Sigmoid colon (tissue), 7 donors: Measurements from ENCODE around the gene RABGAP1L. TPM values are rescaled to one million over a fixed set of nuclear protein-coding genes. Genes with fewer than 3 reads are reported as not detected.
"Not testable (repeated sequence)": the region's sequence is repeated elsewhere in the genome, so short reads cannot be mapped to it uniquely, and the experiment has no call there.

ENCODE experiments used
- DNase-seq: peaks from one replicate; pipeline ENCODE4 v3.0.0-alpha.2; 2019
- H3K27ac ChIP-seq, 4 donors: fragments of 200-600 bp; sonication (generic); one replicate each; pipeline ENCODE4 v1.5.1; 2016 to 2019; ENCODE audit warnings: mild to moderate bottlenecking in 1 of 4
- H3K27me3 ChIP-seq, 3 donors: fragments of 200-600 bp; sonication (generic); one replicate each; pipeline ENCODE4 v1.5.1; 2019; ENCODE audit warnings: mild to moderate bottlenecking in 1 of 3
- H3K36me3 ChIP-seq, 4 donors: fragments of 200-600 bp; sonication (generic); one replicate each; pipeline ENCODE4 v1.5.1; 2016 to 2019
- H3K4me1 ChIP-seq, 4 donors: fragments of 200-600 bp; sonication (generic); one replicate each; pipeline ENCODE4 v1.5.1; 2017 to 2019
- H3K4me3 ChIP-seq, 4 donors: fragments of 200-600 bp; sonication (generic); one replicate each; pipeline ENCODE4 v1.5.1; 2017 to 2019; ENCODE audit warnings: mild to moderate bottlenecking in 2 of 4, moderate library complexity in 1 of 4
- H3K9me3 ChIP-seq, 4 donors: fragments of 200-600 bp in 3 of 4; sonication (generic) in 3 of 4; one replicate each; pipeline versions ENCODE4 v1.5.1 to v1.6.1; 2013 to 2019
- EP300 ChIP-seq, 4 donors: sonication (generic); formaldehyde crosslinking; IDR thresholded peaks; one replicate each; pipeline ENCODE4 v1.6.1; 2017; ENCODE audit warnings: antibody characterized with exemption in 4 of 4
- POLR2A ChIP-seq, 2 donors: fragments of 450-650 bp; IDR thresholded peaks; one replicate each; pipeline ENCODE4 v1.6.1; 2016; ENCODE audit warnings: antibody characterized with exemption in 2 of 2, mild to moderate bottlenecking in 2 of 2, moderate library complexity in 2 of 2
- POLR2AphosphoS5 ChIP-seq, 4 donors: sonication (generic); formaldehyde crosslinking; IDR thresholded peaks; one replicate each; pipeline ENCODE4 v1.6.1; 2017; ENCODE audit warnings: antibody characterized with exemption in 4 of 4
- WGBS, 2 donors: extraction: QIAGEN DNeasy Blood & Tissue Kit; methylation state at CpG; one replicate each; pipeline ENCODE4 v1.1.7; 2013; 5-methylcytosine and 5-hydroxymethylcytosine counted together
- intact Hi-C: fragments of 100-400 bp; cut with DNase I; formaldehyde crosslinking; loops from one replicate; pipeline ENCODE4 v1.15.1; 2023
- polyA plus RNA-seq, 3 donors: library from polyadenylated mRNA; stranded (reverse); fragments of 200-250 nt; gene quantifications; one replicate each; pipeline ENCODE4 v1.2.3, GENCODE V29; 2013
- total RNA-seq, 4 donors: library from RNA; depleted of rRNA; stranded (reverse); fragments of >200 nt; gene quantifications; one replicate each; pipeline ENCODE4 v1.1.0, GENCODE V29; 2016
- TF ChIP-seq, protein P1 (sequence below), 4 experiments: fragments of 450-650 bp in 3 of 4; fragments of 200-600 bp in 1 of 4; IDR thresholded peaks; one replicate each; pipeline ENCODE4 v1.5.1; 2016 to 2019; ENCODE audit warnings: antibody characterized with exemption in 4 of 4, mild to moderate bottlenecking in 3 of 4, moderate library complexity in 2 of 4
- donor health status: healthy with polysubstance abuse.
- donor health status: Bipolar disorder and iron deficiency.
- donor health status: healthy.

RABGAP1L gene
- total and polyA plus RNA-seq, 7 donors: 25.2 to 42.9 (median 35.4) TPM

DNA sequence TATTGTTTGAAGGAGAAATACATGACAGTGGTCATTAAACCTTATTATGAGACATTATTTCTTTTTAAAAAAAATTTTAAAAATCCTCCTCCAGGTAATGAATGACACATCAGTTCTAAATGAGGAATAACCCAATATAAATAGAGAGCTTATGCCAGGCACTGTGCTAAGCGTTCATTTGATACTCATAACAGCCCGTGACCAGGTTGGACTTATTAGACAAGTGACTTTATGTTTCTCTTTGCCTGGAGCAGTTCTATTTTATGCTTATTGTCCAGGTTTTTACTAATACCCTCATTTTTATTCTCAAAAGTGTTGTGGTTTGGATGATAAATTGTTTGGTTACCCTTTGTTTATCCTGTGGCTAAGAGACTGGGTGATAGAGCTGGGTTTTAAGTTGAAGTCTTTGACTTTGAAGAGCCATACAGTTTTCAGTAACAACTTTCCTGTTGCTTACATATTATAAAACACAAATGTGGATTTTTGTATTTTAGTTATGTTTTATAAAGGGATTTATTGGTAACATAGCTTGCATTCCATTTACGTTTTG, 84.2 kb downstream of the RABGAP1L start:
- Histone ChIP-seq H3K27me3 (no peaks in the 10 kb centered on the region), H3K4me3 (no peak overlapping the region), H3K9me3 (no peaks in the 10 kb centered on the region), H3K27ac (no peak overlapping the region), H3K36me3 (peaks cover 0 to 20% (median 0%) of the 10 kb centered on the region in 4 donors), H3K4me1 (no peaks in the 10 kb centered on the region)
- intact Hi-C loops: no loop called here
- 77 to 82% methylated on average over 3 of the region's 3 CpGs for WGBS, 2 donors
- TF ChIP-seq POLR2AphosphoS5 (IDR thresholded peaks at IDR 0.05) (no peak), EP300 (IDR thresholded peaks at IDR 0.05) (no peak), POLR2A (IDR thresholded peaks at IDR 0.05) (no peak)
- TF ChIP-seq, protein P1, sequence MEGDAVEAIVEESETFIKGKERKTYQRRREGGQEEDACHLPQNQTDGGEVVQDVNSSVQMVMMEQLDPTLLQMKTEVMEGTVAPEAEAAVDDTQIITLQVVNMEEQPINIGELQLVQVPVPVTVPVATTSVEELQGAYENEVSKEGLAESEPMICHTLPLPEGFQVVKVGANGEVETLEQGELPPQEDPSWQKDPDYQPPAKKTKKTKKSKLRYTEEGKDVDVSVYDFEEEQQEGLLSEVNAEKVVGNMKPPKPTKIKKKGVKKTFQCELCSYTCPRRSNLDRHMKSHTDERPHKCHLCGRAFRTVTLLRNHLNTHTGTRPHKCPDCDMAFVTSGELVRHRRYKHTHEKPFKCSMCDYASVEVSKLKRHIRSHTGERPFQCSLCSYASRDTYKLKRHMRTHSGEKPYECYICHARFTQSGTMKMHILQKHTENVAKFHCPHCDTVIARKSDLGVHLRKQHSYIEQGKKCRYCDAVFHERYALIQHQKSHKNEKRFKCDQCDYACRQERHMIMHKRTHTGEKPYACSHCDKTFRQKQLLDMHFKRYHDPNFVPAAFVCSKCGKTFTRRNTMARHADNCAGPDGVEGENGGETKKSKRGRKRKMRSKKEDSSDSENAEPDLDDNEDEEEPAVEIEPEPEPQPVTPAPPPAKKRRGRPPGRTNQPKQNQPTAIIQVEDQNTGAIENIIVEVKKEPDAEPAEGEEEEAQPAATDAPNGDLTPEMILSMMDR (IDR thresholded peaks at IDR 0.05): no peak
- DNase-seq: no peak

DNA sequence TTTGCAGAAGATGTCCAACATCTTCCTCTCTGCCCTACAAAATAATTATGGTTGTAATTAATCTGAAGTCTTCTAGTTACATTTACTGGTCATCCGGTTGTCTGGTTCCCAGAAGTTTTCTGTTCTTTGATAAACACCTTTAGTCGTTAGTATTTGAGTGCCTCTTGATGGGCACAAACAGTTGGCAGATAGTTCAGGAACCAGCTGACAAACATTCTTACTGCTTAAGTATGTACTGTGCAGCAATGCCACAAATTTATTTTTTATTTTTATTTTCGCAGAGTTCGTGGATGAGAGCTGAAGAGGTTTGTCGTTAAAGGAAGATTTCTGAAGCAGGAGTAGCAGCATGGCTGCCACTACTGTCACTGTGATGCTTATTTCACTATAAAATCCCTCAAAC, 84.7 kb downstream of the RABGAP1L start:
- intact Hi-C loops: no loop called here
- Histone ChIP-seq H3K36me3 (peaks cover 0 to 20% (median 0%) of the 10 kb centered on the region in 4 donors), H3K4me3 (no peak overlapping the region), H3K27me3 (no peaks in the 10 kb centered on the region), H3K9me3 (no peaks in the 10 kb centered on the region), H3K27ac (no peak overlapping the region), H3K4me1 (no peaks in the 10 kb centered on the region)
- 89 to 93% methylated on average over 5 of the region's 5 CpGs for WGBS, 2 donors
- DNase-seq: no peak
- TF ChIP-seq POLR2A (IDR thresholded peaks at IDR 0.05): no peak
- TF ChIP-seq POLR2AphosphoS5 (IDR thresholded peaks at IDR 0.05): no peak
- no peak for TF ChIP-seq EP300 (IDR thresholded peaks at IDR 0.05)
- TF ChIP-seq, protein P1 (IDR thresholded peaks at IDR 0.05): no peak

DNA sequence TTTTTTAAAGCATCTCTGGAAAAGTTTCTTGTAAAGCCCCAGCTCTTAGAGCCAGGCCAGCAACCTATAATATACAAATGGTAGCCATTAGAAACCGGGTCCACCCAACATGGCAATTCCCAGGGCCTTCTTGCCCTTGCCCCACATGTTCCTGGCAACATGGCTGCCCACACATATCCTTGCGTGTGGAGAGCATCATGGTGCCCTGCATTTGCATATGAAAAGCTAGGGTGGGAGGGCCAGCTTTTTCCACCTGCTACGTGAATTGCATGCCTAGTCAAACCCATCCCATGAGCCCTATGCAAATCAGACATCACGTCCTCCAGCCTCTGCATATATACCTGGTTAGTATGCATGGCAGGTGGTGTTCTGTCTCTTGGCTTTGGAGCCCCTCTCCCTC, 88.2 kb downstream of the RABGAP1L start:
- 96 to 97% methylated on average over 4 of the region's 4 CpGs for WGBS, 2 donors
- intact Hi-C loops: no loop called here
- Histone ChIP-seq H3K27ac (no peak overlapping the region), H3K27me3 (no peaks in the 10 kb centered on the region), H3K4me1 (no peaks in the 10 kb centered on the region), H3K4me3 (no peak overlapping the region), H3K36me3 (peaks cover 0 to 20% (median 0%) of the 10 kb centered on the region in 4 donors), H3K9me3 (no peaks in the 10 kb centered on the region)
- no peak for DNase-seq
- TF ChIP-seq, protein P1 (IDR thresholded peaks at IDR 0.05): no peak
- TF ChIP-seq POLR2AphosphoS5 (IDR thresholded peaks at IDR 0.05): no peak

DNA sequence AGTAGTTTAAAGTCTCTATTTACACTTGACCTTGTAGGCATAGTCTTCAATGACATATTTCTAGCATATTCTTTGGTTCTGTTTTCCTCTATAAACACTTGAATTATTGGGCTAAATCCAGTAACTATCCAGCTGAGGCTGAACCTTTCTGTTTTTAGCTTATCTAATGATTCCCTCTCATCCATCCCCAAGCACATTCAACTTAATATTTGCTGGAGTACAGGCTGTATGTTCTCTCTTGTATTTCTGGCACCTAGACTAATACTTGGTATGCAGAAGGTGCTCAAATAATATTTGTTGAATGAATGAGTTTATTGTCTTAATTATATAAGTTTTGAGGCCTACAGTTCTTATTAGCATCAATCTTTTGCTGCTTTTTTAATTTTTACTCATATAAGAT, 88.7 kb downstream of the RABGAP1L start:
- no peaks in the 10 kb centered on the region for H3K9me3 ChIP-seq
- no peak for DNase-seq
- intact Hi-C loops: no loop called here
- peaks cover 0 to 16% (median 0%) of the 10 kb centered on the region in 4 donors for H3K36me3 ChIP-seq
- H3K27ac ChIP-seq: no peak overlapping the region
- no peak overlapping the region for H3K4me3 ChIP-seq
- H3K27me3 ChIP-seq: no peaks in the 10 kb centered on the region
- TF ChIP-seq POLR2A (IDR thresholded peaks at IDR 0.05): no peak
- TF ChIP-seq POLR2AphosphoS5 (IDR thresholded peaks at IDR 0.05): no peak
- no peak for TF ChIP-seq EP300 (IDR thresholded peaks at IDR 0.05)
- TF ChIP-seq, protein P1 (IDR thresholded peaks at IDR 0.05): no peak
- no peaks in the 10 kb centered on the region for H3K4me1 ChIP-seq

DNA sequence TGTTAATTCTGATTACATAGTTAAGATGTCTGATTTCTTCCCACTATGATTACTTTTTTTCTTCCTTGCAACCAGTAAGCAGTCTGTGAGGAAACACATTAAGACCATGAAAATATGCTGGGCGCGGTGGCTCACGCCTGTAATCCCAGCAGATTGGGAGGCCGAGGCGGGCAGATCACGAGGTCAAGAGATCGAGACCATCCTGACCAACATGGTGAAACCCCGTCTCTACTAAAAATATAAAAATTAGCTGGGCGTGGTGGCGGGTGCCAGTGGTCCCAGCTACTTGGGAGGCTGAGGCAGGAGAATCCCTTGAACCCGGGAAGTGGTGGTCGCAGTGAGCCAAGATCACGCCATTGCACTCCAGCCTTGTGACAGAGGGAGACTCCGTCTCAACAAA, 97.1 kb downstream of the RABGAP1L start:
- DNase-seq, H3K27me3 ChIP-seq, intact Hi-C loops, H3K4me1 ChIP-seq, H3K36me3 ChIP-seq, H3K4me3 ChIP-seq, H3K27ac ChIP-seq, H3K9me3 ChIP-seq: not testable (repeated sequence)
- 96 to 98% methylated on average over 14 of the region's 14 CpGs for WGBS, 2 donors
